UCSD-AML1 (cell line): Measurements from ENCODE around the gene TRIM63.

Source experiments
- DNase-seq: peaks from one replicate; lab custom pipeline; 2025; ENCODE audit not compliant: unreplicated experiment; lab: John Stamatoyannopoulos, UW

The TRIM63 gene

GRCh38 chr1:26019641-26020315, 47.7 kb downstream of the TRIM63 start:
- no peak for DNase-seq

- DNase-seq: no peak
Measured at GRCh38 chr1:26017606-26018005, 49.8 kb downstream of the TRIM63 start.

- no peak for DNase-seq
Measured at GRCh38 chr1:26016953-26017545, 50.4 kb downstream of the TRIM63 start.

GRCh38 chr1:26016258-26016952, 51.0 kb downstream of the TRIM63 start:
- no peak for DNase-seq

GRCh38 chr1:26015358-26015757, 52.1 kb downstream of the TRIM63 start:
- no peak for DNase-seq

GRCh38 chr1:26014179-26014578, 53.3 kb downstream of the TRIM63 start:
- no peak for DNase-seq

- DNase-seq: no peak
Measured at GRCh38 chr1:26012864-26013263, 54.6 kb downstream of the TRIM63 start.

GRCh38 chr1:26010825-26011224, 56.6 kb downstream of the TRIM63 start:
- no peak for DNase-seq

GRCh38 chr1:26009796-26010447, 57.5 kb downstream of the TRIM63 start:
- no peak for DNase-seq

- no peak for DNase-seq
Measured at GRCh38 chr1:26006710-26007109, 60.7 kb downstream of the TRIM63 start.

GRCh38 chr1:26005434-26006105, 61.9 kb downstream of the TRIM63 start:
- DNase-seq: no peak

- no peak for DNase-seq
Measured at GRCh38 chr1:26003756-26004155, 63.7 kb downstream of the TRIM63 start.

- DNase-seq: no peak
Measured at GRCh38 chr1:26003262-26003661, 64.2 kb downstream of the TRIM63 start.
